Cardiac muscle cell (in vitro differentiated cells and primary cell): ENCODE measurements around the gene SMAD2. TPM values are rescaled to one million over a fixed set of nuclear protein-coding genes. Genes with fewer than 3 reads are reported as not detected.

ENCODE experiments used
- DNase-seq, 2 donors: peaks; one replicate each; pipeline versions ENCODE4 v3.0.0 to v3.0.0-alpha.2; 2010 to 2017; ENCODE audit warnings: low read depth in 1 of 2, low spot score in 1 of 2
- H3K27ac ChIP-seq: fragments of 200-600 bp; sonication (generic); 2 replicates; pipeline ENCODE4 v1.5.1; 2016
- H3K27me3 ChIP-seq: fragments of 200-600 bp; sonication (generic); 2 replicates; pipeline ENCODE4 v1.6.0; 2016; ENCODE audit warnings: control low read depth
- H3K36me3 ChIP-seq: fragments of 200-600 bp; sonication (generic); 2 replicates; pipeline ENCODE4 v1.5.1; 2016; ENCODE audit warnings: control low read depth
- H3K4me1 ChIP-seq: fragments of 200-600 bp; sonication (generic); 2 replicates; pipeline ENCODE4 v1.8.1; 2017; ENCODE audit warnings: low read depth, mild to moderate bottlenecking, mixed run types
- H3K4me3 ChIP-seq: fragments of 200-600 bp; sonication (generic); 2 replicates; pipeline ENCODE4 v1.5.1; 2016; ENCODE audit warnings: mild to moderate bottlenecking
- H3K9me3 ChIP-seq: fragments of 200-600 bp; sonication (generic); 2 replicates; pipeline ENCODE4 v1.5.1; 2017; ENCODE audit warnings: low read depth, mild to moderate bottlenecking, control low read depth
- polyA plus RNA-seq: library from polyadenylated mRNA; unstranded; fragments of >200 nt; fragmentation: Nextera tagmentation; extraction: Ambion mirVana; gene quantifications from 2 replicates; pipeline ENCODE4 v1.2.1, GENCODE V29; 2016
- total RNA-seq: library from RNA; depleted of rRNA; stranded (reverse); fragments of >200 nt; gene quantifications from 2 replicates; pipeline ENCODE4 v1.2.3, GENCODE V29; 2016
- TF ChIP-seq, protein P1 (sequence below): IDR thresholded peaks from 2 replicates; pipeline ENCODE4 v1.5.1; 2012; ENCODE audit warnings: low read depth, mild to moderate bottlenecking, low read length

Gene SMAD2
- total and polyA plus RNA-seq, 2 experiments from 2014 or later: 84.6 to 85.8 TPM

- Histone ChIP-seq H3K27ac (no peak overlapping the region), H3K36me3 (peaks cover 2% of the 10 kb centered on the region), H3K4me3 (no peak overlapping the region), H3K27me3 (no peaks in the 10 kb centered on the region), H3K9me3 (no peaks in the 10 kb centered on the region), H3K4me1 (no peaks in the 10 kb centered on the region)
- no peak for DNase-seq
- TF ChIP-seq, protein P1, sequence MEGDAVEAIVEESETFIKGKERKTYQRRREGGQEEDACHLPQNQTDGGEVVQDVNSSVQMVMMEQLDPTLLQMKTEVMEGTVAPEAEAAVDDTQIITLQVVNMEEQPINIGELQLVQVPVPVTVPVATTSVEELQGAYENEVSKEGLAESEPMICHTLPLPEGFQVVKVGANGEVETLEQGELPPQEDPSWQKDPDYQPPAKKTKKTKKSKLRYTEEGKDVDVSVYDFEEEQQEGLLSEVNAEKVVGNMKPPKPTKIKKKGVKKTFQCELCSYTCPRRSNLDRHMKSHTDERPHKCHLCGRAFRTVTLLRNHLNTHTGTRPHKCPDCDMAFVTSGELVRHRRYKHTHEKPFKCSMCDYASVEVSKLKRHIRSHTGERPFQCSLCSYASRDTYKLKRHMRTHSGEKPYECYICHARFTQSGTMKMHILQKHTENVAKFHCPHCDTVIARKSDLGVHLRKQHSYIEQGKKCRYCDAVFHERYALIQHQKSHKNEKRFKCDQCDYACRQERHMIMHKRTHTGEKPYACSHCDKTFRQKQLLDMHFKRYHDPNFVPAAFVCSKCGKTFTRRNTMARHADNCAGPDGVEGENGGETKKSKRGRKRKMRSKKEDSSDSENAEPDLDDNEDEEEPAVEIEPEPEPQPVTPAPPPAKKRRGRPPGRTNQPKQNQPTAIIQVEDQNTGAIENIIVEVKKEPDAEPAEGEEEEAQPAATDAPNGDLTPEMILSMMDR: no peak
Measured at GRCh38 chr18:47873625-47874024, 56.8 kb downstream of the SMAD2 start.

DNA sequence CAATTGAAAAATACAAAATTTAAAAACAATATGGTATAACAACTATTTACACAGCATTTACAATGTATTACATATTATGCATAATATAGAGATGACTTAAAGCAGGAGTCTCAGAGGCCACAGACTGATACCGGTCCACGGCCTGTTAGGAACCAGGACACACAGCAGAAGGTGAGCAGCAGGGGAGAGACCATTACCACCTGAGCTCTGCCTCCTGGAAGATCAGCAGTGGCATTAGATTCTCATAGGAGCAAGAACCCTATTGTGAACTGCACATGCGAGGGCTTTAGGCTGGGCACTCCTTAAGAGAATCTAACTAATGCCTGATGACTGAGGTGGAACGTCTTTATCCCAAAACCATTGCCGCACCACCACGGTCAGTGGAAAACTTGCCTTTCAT lies 58.0 kb downstream of the SMAD2 start:
- DNase-seq: no peak
- TF ChIP-seq, protein P1: no peak
- H3K36me3 ChIP-seq: peaks cover 10% of the 10 kb centered on the region
- H3K9me3 ChIP-seq: no peaks in the 10 kb centered on the region
- no peak overlapping the region for H3K4me3 ChIP-seq
- H3K27ac ChIP-seq: no peak overlapping the region
- H3K4me1 ChIP-seq: no peaks in the 10 kb centered on the region
- no peaks in the 10 kb centered on the region for H3K27me3 ChIP-seq

DNA sequence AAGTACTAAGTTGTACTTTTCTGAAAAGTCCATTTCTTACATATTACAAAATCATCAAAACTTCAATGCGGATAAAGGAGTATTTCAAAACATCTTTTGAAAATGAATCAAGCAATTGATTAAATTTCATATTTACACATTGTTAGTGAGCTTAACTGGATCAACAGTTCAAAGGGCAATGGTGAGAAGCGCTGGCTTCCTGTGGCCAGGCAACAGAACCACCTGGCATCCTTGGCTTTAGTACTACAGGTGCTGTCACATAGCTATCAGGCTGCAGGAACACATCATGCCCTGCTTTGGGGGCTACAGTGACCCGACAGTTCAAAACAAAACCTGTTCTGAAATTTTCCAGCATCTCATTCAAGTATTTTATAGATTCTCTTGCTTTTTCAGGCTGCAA lies 59.2 kb downstream of the SMAD2 start:
- no peaks in the 10 kb centered on the region for H3K9me3 ChIP-seq
- no peaks in the 10 kb centered on the region for H3K4me1 ChIP-seq
- TF ChIP-seq, protein P1: no peak
- no peaks in the 10 kb centered on the region for H3K27me3 ChIP-seq
- H3K27ac ChIP-seq: no peak overlapping the region
- no peak for DNase-seq
- H3K36me3 ChIP-seq: peaks cover 16% of the 10 kb centered on the region
- H3K4me3 ChIP-seq: no peak overlapping the region

- DNase-seq: no peak
- no peaks in the 10 kb centered on the region for H3K27me3 ChIP-seq
- H3K4me3 ChIP-seq: no peak overlapping the region
- H3K4me1 ChIP-seq: no peaks in the 10 kb centered on the region
- H3K36me3 ChIP-seq: peaks cover 18% of the 10 kb centered on the region
- H3K9me3 ChIP-seq: no peaks in the 10 kb centered on the region
- TF ChIP-seq, protein P1: no peak
- no peak overlapping the region for H3K27ac ChIP-seq
Measured at GRCh38 chr18:47870605-47871004, 59.9 kb downstream of the SMAD2 start.

DNA sequence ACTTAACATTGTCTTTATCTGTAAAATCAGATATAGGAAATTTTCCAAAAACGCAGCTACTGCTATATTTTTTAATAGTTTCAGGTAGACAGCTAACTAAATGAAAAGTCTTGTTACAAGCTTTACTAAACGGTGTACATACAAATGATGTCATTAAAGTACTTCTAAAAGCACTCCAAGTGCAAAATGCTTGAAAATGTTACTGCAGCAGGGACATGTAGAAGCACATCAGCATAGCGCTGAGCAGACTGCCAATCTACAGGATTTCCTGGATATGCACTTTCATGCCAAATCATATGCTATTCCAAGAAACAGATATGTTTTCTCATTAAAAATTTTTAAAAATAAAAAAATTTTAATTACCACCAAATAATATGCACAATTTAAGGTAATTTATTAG lies 61.7 kb downstream of the SMAD2 start:
- TF ChIP-seq, protein P1: no peak
- Histone ChIP-seq H3K27me3 (no peaks in the 10 kb centered on the region), H3K36me3 (peaks cover 30% of the 10 kb centered on the region), H3K27ac (no peak overlapping the region), H3K4me1 (no peaks in the 10 kb centered on the region), H3K4me3 (no peak overlapping the region), H3K9me3 (no peaks in the 10 kb centered on the region)
- DNase-seq: no peak

- Histone ChIP-seq H3K27ac (no peak overlapping the region), H3K36me3 (peaks cover 34% of the 10 kb centered on the region), H3K9me3 (no peaks in the 10 kb centered on the region), H3K4me3 (no peak overlapping the region), H3K27me3 (no peaks in the 10 kb centered on the region), H3K4me1 (no peaks in the 10 kb centered on the region)
- no peak for DNase-seq
- TF ChIP-seq, protein P1: no peak
Measured at GRCh38 chr18:47865183-47865582, 65.3 kb downstream of the SMAD2 start.
